ENCODE results near the gene C19orf12. TPM values are rescaled to one million over a fixed set of nuclear protein-coding genes. Genes with fewer than 3 reads are reported as not detected.

The C19orf12 gene
- total RNA-seq, 1 donor from 2014 or later, result 25.4 TPM

DNA sequence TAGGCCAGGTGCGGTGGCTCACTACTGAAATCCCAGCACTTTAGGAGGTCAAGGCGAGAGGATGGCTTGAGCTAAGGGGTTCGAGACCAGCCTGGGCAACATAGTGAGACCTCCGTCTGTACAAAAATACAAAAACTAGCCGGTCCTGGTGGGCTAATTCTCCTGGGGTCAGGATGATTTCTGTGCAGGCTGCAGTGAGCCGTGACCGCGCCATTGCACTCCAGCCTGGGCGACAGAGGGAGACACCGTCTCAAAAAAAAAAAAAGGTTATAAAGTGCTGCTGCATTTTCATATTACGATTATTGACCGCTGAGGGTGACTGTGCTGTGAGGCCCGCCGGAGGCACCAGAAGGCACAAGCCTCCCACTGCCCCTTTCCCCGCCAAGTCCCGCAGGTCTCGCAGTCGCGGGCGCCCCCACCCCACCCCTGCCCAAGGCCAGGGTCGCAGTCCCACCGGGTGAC lies 50.3 kb downstream of the C19orf12 start:
- no peak for DNase-seq (ENCODE audit: low spot score)

DNA sequence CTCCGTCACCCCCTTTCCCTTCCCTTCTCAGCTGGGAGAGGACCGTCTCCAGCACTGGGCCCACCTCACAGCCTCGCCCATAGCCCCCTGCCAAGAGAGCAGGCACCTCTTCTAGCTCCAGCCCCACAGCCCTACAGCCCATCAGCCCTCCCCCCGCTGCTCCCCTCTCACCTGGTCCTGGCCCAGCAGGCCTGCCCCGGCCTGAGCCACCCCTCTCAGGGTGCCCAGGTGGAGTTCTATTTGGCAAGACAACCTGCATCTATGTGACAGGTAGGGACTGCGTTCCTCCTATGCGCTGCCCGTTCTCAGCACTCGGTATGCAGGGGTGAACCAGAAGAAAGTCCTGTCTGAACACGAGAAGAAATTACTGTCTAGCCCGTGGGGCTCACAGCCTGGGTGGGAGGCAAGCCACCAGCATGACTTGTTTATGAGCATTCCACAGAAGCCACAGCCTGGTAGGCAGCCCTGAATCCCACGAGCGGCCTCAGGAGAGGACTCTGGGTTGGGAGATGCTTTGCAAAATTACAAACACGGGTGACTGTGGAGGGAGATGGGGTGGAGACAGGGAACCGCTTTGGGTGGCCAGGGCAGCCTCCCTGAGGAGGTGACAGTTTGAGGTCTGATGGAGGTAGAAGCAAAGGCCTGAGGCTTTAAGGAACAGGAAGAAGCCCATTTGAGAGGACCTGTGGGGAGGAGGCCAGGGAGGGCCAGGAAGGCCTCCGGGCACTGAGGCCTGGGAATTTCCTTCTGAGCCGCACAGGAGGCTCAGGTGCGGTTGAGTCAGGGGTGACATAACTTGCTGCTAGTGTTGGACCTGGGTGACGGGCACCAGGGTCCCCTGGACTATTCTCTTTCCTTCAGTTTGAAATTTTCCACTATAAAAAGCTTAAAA lies 51.0 kb downstream of the C19orf12 start:
- no peak for DNase-seq (ENCODE audit: low spot score)

DNA sequence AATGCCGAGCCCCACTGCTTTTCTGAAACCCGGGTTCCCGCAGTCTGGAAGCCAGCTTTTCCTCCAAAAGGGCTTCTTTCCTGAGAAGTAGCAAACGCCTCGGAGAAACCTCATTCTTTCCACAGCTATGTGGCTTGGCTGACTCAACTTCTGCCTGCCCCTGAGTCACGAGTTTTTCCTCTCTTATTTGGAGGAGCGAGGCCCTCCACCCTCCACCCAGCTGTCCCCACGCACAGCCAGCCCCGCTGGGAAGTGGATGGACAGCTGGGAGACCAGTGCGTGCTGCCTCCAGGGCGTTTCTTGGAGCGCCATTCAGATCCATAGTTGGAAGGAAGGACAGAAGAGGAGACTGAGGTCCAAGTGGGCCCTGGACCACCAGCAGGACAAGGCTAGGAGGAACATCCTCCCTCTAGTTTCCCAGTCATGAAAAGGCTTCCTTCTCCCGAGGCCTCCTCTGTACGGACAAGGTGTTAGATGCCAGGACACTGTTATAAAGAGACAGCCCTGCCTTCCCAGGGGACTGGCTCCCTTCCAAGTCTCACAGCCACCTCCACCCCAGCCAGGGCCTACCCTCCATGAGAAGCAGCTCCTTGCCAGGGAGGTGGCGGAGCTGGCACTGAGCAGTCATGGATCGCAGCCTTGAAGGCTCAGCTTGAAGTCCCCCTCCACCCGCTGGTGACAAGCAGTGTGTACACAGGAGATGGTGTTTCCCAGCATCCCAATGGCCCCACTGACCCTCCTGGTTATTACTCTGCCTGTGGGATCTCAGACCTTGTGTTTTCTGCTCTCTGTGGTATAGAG lies 52.3 kb downstream of the C19orf12 start:
- DNase-seq (ENCODE audit: low spot score), result peak; percentile 75

DNA sequence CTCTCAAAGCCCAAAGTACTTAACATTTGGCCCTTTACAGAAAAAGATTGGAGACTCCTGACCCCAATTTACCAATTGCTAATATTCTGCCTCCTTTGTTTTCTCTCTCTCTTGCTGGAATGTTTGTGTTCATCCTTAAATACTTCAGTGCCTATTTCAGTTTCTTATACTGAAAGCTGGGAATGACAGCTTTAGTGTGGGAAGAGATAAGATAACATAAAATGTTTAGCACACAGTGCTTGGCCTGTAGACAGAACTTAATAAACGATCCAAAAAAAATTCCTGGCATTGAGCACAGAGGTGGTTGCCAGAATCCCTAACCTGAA lies 52.8 kb downstream of the C19orf12 start:
- no peak for DNase-seq (ENCODE audit: low spot score)

DNA sequence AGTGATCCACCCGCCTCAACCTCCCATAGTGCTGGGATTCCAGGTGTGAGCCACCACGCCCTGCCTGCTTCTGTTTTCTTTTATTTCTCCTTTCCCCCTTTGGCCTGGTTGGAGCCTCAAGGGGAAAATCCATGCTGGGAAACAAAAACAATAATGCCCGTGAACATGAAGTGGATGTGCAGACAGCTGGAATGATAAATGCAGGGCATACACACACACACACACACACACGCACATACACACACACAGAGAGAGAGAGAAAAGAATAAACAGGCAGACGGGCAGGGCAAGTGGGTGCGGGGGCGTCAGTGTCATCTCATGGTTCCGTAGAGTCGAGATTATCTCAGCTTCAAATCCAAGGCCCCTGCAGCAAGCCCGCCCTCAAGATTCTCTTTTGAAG lies 54.2 kb downstream of the C19orf12 start:
- no peak for DNase-seq (ENCODE audit: low spot score)

DNA sequence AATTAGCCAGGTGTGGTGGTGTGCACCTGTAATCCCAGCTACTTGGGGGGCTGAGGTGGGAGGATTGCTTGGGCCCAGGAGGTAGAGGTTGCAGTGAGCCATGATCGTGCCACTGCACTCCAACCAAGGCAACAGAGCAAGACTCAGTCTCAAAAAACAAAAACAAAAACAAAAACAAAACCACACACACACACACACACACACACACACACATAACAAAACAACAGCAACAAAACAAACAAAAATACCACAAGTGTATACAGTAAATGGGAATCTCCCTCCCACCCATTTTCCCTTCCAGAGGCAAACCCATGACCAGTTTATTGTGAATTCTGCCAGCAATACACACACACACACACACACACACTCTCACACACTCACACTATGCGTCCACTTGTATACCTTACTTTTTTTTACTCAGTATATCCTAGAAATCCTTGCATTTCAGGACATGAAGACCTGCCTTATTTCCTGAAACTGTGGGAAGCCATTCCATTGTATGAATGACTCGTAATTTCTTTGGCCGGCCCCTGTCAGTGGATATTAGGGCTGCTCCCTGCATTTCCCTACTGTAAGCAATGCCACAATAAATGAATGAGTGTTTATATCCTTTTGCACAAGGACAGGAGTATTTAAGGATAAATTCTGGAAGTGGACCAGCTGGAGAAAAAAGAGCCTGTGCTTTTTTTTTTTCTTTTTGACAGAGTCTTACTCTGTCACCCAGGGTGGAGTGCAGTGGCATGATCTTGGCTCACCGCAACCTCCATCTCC lies 56.7 kb downstream of the C19orf12 start:
- DNase-seq (ENCODE audit: low spot score), result no peak

DNA sequence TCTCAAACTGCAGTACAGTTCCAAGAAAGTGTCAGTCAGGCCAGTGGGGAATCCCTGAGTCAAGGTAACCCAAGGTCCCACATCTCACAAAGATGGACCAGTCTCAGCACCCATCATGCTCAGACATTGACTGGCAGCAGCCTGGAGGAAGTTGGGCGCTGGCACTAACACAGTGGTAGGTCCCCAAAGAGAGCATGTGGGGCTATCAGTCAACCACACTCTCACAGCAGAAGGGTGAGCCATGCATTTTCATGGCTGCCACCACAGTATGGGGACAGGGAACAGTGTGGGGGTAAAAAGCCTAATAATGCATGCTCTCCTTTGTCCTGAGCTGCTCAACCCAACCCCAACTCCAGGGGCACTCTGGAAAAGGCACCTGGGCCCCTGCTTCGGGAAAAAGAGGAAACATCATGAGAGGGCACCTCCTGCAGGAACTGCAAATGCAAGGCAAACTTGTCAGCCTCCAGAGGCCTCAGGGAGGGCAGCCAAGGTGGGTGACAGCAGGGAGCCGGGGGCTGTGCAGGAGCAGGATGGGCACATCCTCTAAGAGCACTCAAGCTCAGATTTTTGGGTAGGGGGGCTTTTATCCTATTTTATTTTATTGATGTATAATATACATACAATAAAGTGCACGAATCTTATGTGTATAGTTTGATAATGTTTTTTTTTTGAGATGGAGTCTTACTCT lies 59.3 kb downstream of the C19orf12 start:
- no peak for DNase-seq (ENCODE audit: low spot score)

DNA sequence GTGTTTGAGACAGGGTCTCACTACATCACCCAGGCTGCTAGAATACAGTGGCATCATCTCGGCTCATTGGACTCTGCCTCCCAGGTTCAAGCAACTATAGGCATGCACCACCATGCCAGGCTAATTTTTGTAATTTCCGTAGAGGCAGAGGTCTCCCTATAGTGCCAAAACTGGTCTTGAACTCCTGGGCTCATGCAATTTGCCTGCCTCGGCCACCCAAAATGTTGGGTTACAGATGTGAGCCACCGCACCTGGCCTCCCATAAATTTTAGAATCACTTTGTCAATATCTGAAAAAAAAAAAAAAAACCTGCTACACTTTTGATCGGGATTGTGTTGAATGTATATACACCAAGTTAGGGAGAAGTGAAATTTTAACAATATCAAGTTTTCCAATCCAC lies 61.7 kb downstream of the C19orf12 start:
- no peak for DNase-seq (ENCODE audit: low spot score)

DNA sequence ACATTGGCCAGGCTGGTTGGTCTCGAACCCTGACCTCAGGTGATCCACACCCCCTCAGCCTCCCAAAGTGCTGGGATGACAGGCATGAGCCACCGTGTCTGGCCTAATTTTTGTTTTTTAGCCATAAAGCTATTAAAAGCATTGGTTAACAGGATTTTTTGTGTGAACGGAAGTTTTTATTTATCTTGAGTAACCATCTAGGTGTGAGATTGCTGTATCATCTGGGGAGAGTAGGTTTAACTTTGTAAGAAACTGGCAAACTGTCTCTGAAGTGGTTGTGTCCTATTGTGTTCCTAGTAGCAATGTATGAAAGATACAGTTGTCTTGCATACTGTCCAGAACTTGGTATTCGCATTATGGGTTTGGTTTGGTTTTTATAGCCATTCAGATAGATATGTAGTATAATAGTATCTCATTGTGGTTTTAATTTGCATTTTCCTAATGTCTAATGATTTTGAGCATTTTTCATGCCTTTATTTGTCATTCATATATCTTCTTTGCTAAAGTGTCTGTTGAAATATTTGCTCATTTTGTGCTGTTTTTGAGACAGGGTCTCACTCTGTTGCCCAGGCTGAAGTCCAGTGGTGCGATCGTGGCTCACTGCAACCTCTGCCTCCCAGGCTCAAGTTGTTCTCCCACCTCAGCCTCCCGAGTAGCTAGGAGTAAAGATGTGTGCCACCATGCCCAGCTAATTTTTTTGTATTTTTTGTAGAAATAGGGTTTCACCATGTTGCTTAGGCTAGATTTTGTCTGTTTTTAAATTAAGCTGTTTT lies 63.3 kb downstream of the C19orf12 start:
- no peak for DNase-seq (ENCODE audit: low spot score)

DNA sequence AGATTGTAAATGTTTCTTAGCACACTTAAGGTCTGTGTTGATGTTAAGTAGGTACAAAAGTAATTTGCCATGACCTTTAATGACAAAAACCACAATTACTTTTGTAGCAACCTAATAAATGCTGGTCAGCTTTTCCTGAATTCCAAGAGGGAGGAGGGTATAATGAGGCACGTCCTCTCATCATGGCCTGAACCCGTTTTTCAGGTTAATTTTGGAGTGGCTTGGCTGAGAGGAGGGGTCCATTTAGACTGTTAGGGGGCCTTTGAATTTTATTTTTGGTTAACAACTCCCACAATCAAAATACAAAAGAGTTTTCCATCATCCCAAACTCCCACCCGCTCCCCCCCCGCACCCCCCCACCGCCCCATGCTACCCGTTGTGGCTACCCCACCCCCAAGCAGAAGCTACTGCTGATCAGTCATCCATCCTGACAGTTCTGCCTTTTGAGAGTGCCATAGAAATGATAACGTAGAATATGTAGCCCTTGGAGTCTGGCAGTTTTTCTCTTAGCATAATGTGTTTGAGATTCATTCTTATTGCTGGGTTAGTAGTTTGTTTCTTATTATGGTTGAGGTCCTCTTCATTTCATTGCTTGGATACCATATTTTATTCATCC lies 64.2 kb downstream of the C19orf12 start:
- DNase-seq (ENCODE audit: low spot score), result no peak

Other genes starting within 250 kb of the C19orf12 start
- not detected for gene VSTM2B, start 189.3 kb downstream of the C19orf12 start, total RNA-seq
- gene POP4, start 109.0 kb downstream of the C19orf12 start, total RNA-seq, result 61.5 TPM
- 27.1 TPM for gene PLEKHF1, start 49.8 kb downstream of the C19orf12 start, total RNA-seq
- 3.6 TPM for gene CCNE1, start 96.7 kb upstream of the C19orf12 start, total RNA-seq
- gene URI1, start 227.0 kb upstream of the C19orf12 start, total RNA-seq, result 75.8 TPM